Liver (tissue), 9 donors: ENCODE data around the gene SLC2A1. TPM values are rescaled to one million over a fixed set of nuclear protein-coding genes. Genes with fewer than 3 reads are reported as not detected.

ENCODE experiments used
- DNase-seq: peaks from one replicate; pipeline ENCODE4 v3.0.0-alpha.2; 2017; ENCODE audit warnings: low spot score
- H3K27ac ChIP-seq, 2 donors: one replicate each; pipeline ENCODE4 v1.7.0; 2013; ENCODE audit warnings: inconsistent platforms in 2 of 2, low read length in 2 of 2, control low read depth in 1 of 2, low read depth in 1 of 2, mild to moderate bottlenecking in 1 of 2
- H3K27me3 ChIP-seq, 4 donors: one replicate each; pipeline versions ENCODE4 v1.6.1 to v1.7.0; 2013; ENCODE audit warnings: low read length in 3 of 4, inconsistent platforms in 1 of 4, mild to moderate bottlenecking in 1 of 4, moderate library complexity in 1 of 4; ENCODE audit not compliant: control insufficient read depth in 4 of 4, insufficient read depth in 4 of 4
- H3K36me3 ChIP-seq, 4 donors: one replicate each; pipeline versions ENCODE4 v1.6.1 to v1.7.0; 2013; ENCODE audit warnings: low read length in 3 of 4, mild to moderate bottlenecking in 3 of 4, low read depth in 1 of 4, moderate library complexity in 1 of 4; ENCODE audit not compliant: control insufficient read depth in 4 of 4, insufficient read depth in 3 of 4
- H3K4me1 ChIP-seq, 4 donors: one replicate each; pipeline versions ENCODE4 v1.6.1 to v1.7.0; 2013; ENCODE audit warnings: low read length in 3 of 4, mild to moderate bottlenecking in 3 of 4, moderate library complexity in 1 of 4; ENCODE audit not compliant: control insufficient read depth in 4 of 4, insufficient read depth in 4 of 4
- H3K4me3 ChIP-seq, 3 donors: one replicate each; pipeline versions ENCODE4 v1.6.1 to v1.7.0; 2013; ENCODE audit warnings: low read length in 3 of 3, control low read depth in 1 of 3, low read depth in 1 of 3, mild to moderate bottlenecking in 1 of 3
- H3K9ac ChIP-seq, 2 donors: one replicate each; pipeline ENCODE4 v1.7.0; 2013; ENCODE audit warnings: low read length in 2 of 2, mild to moderate bottlenecking in 2 of 2, moderate library complexity in 2 of 2, control low read depth in 1 of 2, low read depth in 1 of 2
- H3K9me3 ChIP-seq, 4 donors: one replicate each; pipeline versions ENCODE4 v1.6.1 to v1.7.0; 2013; ENCODE audit warnings: low read length in 3 of 4; ENCODE audit not compliant: control insufficient read depth in 4 of 4
- EGR1 ChIP-seq, 2 donors: IDR thresholded peaks; 2 replicates each; pipeline ENCODE4 v1.6.1; 2016 to 2018; ENCODE audit warnings: antibody characterized with exemption in 2 of 2, low read depth in 2 of 2
- FOXA1 ChIP-seq: IDR thresholded peaks from 2 replicates; pipeline ENCODE4 v1.6.1; 2016; ENCODE audit warnings: antibody characterized with exemption
- FOXA2 ChIP-seq: IDR thresholded peaks from 2 replicates; pipeline ENCODE4 v1.6.1; 2016; ENCODE audit warnings: antibody characterized with exemption
- GABPA ChIP-seq, 2 donors: IDR thresholded peaks in 1 of 2; conservative IDR thresholded peaks in 1 of 2; 2 replicates each; pipeline ENCODE4 v1.6.1; 2016; ENCODE audit warnings: antibody characterized with exemption in 2 of 2, mild to moderate bottlenecking in 1 of 2, moderate library complexity in 1 of 2
- HNF4A ChIP-seq, 2 donors: conservative IDR thresholded peaks; 2 replicates each; pipeline ENCODE4 v1.6.1; 2016; ENCODE audit warnings: antibody characterized with exemption in 2 of 2, mild to moderate bottlenecking in 2 of 2
- HNF4G ChIP-seq: IDR thresholded peaks from 2 replicates; pipeline ENCODE4 v1.6.1; 2016; ENCODE audit warnings: antibody characterized with exemption
- JUND ChIP-seq, 2 donors: IDR thresholded peaks; 2 replicates each; pipeline ENCODE4 v1.6.1; 2016; ENCODE audit warnings: antibody characterized with exemption in 2 of 2
- NR2F2 ChIP-seq: IDR thresholded peaks from 2 replicates; pipeline ENCODE4 v1.6.1; 2016; ENCODE audit warnings: antibody characterized with exemption
- RAD21 ChIP-seq, 2 donors: IDR thresholded peaks; 2 replicates each; pipeline ENCODE4 v1.6.1; 2016; ENCODE audit warnings: antibody characterized with exemption in 2 of 2, mild to moderate bottlenecking in 2 of 2
- RXRA ChIP-seq, 2 donors: IDR thresholded peaks; 2 replicates each; pipeline ENCODE4 v1.6.1; 2017 to 2018; ENCODE audit warnings: antibody characterized with exemption in 2 of 2, mild to moderate bottlenecking in 1 of 2
- SP1 ChIP-seq: IDR thresholded peaks from 2 replicates; pipeline ENCODE4 v1.6.1; 2018; ENCODE audit warnings: antibody characterized with exemption, mild to moderate bottlenecking
- WGBS: extraction: QIAGEN DNeasy Blood & Tissue Kit; methylation state at CpG from one replicate; pipeline ENCODE4 v1.1.7; 2013; 5-methylcytosine and 5-hydroxymethylcytosine counted together
- polyA plus RNA-seq, 2 donors: library from polyadenylated mRNA; stranded (reverse) in 1 of 2; unstranded in 1 of 2; fragments of 200-250 nt in 1 of 2; fragments of >200 nt in 1 of 2; fragmentation: Nextera tagmentation in 1 of 2; extraction: Ambion mirVana in 1 of 2; gene quantifications; one replicate each; pipeline versions ENCODE4 v1.2.1 to v1.2.3, GENCODE V29; 2013 to 2015
- total RNA-seq, 2 donors: library from RNA; depleted of rRNA; stranded (reverse); fragments of >200 nt; gene quantifications; one replicate each; pipeline ENCODE4 v1.2.3, GENCODE V29; 2014
- TF ChIP-seq, protein P1 (sequence below): fragments of 150-350 bp; IDR thresholded peaks from 2 replicates; pipeline ENCODE4 v1.5.1; 2017; ENCODE audit warnings: improper control_type of control experiment, low read depth, low read length; ENCODE audit not compliant: missing input control
- TF ChIP-seq, protein P2 (sequence below): IDR thresholded peaks from 2 replicates; pipeline ENCODE4 v1.6.1; 2016; ENCODE audit warnings: antibody characterized with exemption, mild to moderate bottlenecking
- TF ChIP-seq, protein P3 (sequence below): IDR thresholded peaks from 2 replicates; pipeline ENCODE4 v1.6.1; 2016; ENCODE audit warnings: antibody characterized with exemption
- donor health status: healthy.
- donor health status: healthy.
- donor health status: healthy.
- donor health status: healthy.
- donor health status: healthy.

SLC2A1 gene
- total and polyA plus RNA-seq, 4 donors: 1.1 to 675 (median 3.0) TPM

DNA sequence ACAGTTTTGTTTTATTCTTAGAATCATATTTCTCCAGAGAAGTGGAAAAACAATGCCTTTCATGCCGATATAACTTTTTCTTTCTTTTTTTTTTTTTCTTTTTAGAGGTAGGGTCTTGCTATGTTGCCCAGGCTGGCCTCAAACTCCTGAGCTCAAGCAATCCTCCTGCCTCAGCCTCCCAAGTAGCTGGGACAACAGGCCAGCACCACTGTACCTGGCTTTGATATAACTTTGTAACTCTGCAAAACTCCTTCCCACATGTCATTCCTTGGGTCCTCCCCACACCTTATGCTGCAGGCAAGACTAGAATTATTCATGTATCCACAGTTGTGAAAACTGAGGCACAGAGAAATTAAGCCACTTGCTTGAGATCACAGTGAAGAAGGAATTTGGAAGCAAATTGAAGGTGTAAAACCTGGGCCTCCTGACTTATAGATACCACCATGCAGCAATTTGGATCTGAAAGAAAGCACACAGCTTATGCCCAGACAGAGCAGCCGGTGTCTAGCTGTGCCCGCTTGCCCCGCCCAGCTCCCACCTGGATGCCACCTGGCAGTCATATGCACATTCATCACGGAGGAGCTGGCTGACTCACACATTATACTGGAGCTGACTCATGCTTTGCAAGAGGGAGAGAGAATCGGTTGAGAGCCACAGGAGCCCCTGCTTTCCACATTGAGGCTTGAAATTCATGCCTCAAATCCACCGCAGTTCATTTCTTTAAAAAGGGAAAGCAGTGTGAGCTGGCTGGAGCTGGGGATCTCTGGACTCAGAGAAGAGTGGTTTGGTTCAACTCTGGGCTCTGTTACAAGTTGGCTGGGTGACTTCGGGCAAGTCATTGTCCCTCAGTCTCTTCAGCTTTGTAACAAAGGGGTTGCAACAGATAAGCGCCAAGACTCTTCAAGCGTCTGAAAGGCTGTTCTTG, 8.3 kb upstream of the SLC2A1 start:
- DNase-seq: peak; percentile 45
- Histone ChIP-seq H3K9me3 (no peaks in the 10 kb centered on the region), H3K27ac (no peak overlapping the region), H3K27me3 (no peaks in the 10 kb centered on the region), H3K36me3 (no peaks in the 10 kb centered on the region), H3K9ac (no peak overlapping the region), H3K4me1 (no peaks in the 10 kb centered on the region), H3K4me3 (no peak overlapping the region)
- TF ChIP-seq RAD21 (IDR thresholded peaks at IDR 0.05): no peak
- 80% methylated on average over 10 of the region's 10 CpGs for WGBS

DNA sequence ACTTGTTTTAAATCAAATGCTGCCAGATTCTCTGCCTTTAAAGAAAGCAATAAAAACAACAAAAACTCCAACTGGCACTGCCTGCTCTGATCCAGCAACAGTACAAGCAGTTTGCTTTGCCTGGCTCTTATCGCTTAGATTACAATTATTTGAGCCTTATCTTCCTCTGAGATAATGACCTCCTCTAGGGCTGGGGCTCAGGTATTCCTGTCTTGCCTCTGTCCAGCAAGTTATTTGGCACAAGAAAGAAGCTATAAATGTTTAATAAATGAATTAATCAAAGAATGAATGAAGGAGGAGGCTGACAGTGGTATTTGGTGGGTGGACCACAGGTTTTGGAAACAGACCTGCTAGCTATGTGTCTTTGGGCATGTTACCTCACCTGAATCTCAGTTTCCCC, 6.7 kb upstream of the SLC2A1 start:
- H3K27ac ChIP-seq: no peak overlapping the region
- H3K9ac ChIP-seq: no peak overlapping the region
- no peak overlapping the region for H3K4me3 ChIP-seq
- TF ChIP-seq NR2F2 (no peak), SP1 (no peak), HNF4A (conservative IDR thresholded peaks at IDR 0.05) (no peak), FOXA1 (no peak), EGR1 (IDR thresholded peaks at IDR 0.05; ENCODE audit: low read depth in 2 of 2) (no peak)
- TF ChIP-seq, protein P1, sequence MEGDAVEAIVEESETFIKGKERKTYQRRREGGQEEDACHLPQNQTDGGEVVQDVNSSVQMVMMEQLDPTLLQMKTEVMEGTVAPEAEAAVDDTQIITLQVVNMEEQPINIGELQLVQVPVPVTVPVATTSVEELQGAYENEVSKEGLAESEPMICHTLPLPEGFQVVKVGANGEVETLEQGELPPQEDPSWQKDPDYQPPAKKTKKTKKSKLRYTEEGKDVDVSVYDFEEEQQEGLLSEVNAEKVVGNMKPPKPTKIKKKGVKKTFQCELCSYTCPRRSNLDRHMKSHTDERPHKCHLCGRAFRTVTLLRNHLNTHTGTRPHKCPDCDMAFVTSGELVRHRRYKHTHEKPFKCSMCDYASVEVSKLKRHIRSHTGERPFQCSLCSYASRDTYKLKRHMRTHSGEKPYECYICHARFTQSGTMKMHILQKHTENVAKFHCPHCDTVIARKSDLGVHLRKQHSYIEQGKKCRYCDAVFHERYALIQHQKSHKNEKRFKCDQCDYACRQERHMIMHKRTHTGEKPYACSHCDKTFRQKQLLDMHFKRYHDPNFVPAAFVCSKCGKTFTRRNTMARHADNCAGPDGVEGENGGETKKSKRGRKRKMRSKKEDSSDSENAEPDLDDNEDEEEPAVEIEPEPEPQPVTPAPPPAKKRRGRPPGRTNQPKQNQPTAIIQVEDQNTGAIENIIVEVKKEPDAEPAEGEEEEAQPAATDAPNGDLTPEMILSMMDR: no peak
- TF ChIP-seq, protein P2, sequence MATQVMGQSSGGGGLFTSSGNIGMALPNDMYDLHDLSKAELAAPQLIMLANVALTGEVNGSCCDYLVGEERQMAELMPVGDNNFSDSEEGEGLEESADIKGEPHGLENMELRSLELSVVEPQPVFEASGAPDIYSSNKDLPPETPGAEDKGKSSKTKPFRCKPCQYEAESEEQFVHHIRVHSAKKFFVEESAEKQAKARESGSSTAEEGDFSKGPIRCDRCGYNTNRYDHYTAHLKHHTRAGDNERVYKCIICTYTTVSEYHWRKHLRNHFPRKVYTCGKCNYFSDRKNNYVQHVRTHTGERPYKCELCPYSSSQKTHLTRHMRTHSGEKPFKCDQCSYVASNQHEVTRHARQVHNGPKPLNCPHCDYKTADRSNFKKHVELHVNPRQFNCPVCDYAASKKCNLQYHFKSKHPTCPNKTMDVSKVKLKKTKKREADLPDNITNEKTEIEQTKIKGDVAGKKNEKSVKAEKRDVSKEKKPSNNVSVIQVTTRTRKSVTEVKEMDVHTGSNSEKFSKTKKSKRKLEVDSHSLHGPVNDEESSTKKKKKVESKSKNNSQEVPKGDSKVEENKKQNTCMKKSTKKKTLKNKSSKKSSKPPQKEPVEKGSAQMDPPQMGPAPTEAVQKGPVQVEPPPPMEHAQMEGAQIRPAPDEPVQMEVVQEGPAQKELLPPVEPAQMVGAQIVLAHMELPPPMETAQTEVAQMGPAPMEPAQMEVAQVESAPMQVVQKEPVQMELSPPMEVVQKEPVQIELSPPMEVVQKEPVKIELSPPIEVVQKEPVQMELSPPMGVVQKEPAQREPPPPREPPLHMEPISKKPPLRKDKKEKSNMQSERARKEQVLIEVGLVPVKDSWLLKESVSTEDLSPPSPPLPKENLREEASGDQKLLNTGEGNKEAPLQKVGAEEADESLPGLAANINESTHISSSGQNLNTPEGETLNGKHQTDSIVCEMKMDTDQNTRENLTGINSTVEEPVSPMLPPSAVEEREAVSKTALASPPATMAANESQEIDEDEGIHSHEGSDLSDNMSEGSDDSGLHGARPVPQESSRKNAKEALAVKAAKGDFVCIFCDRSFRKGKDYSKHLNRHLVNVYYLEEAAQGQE: no peak
- DNase-seq: no peak
- no peaks in the 10 kb centered on the region for H3K9me3 ChIP-seq
- no peaks in the 10 kb centered on the region for H3K36me3 ChIP-seq
- peaks cover 0 to 3% (median 0%) of the 10 kb centered on the region in 4 donors for H3K27me3 ChIP-seq
- WGBS: 76% methylated on average over 1 of the region's 1 CpG
- H3K4me1 ChIP-seq: no peaks in the 10 kb centered on the region

DNA sequence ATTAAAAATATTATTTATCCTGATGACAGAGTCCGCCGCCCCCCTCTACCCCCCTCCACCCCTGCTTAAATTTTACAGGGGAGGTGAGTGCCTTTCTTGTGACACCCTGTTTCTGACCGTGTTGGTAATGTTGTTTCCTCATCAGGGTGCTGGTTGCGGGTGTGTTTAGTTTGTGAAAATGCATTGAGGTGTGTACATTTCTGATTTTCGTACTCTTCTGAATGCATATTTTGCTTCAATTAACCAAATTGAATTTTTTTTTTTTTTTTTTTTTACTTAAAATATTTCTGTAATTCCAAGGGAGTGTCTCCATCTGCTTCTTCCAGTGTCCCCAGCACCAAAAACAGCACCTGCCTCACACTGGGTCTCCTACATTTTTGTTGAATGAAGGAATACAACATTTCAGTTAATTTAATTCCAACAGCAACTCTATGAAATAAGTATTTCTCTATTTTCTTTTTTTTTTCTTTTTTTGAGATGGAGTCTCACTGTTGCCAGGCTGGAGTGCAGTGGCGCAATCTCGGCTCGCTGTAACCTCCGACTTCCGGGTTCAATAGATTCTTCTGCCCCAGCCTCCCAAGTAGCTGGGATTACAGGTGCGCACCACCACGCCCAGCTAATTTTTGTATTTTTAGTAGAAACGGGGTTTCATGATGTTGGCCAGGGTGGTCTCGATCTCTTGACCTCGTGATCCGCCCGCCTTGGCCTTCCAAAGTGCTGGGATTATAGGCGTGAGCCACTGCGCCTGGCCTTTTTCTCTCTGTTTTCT, 5.6 kb upstream of the SLC2A1 start:
- Histone ChIP-seq H3K27me3 (peaks cover 0 to 3% (median 0%) of the 10 kb centered on the region in 4 donors), H3K27ac (no peak overlapping the region), H3K9ac (no peak overlapping the region), H3K9me3 (no peaks in the 10 kb centered on the region), H3K4me1 (peaks cover 0 to 5% (median 3%) of the 10 kb centered on the region in 4 donors), H3K36me3 (no peaks in the 10 kb centered on the region), H3K4me3 (no peak overlapping the region)
- DNase-seq: peak; percentile 53
- 88% methylated on average over 19 of the region's 19 CpGs for WGBS
- TF ChIP-seq GABPA (IDR thresholded peaks at IDR 0.05 in 1 of 2, conservative IDR thresholded peaks at IDR 0.05 in 1 of 2): no peak
- no peak for TF ChIP-seq FOXA2
- no peak for TF ChIP-seq HNF4G
- no peak for TF ChIP-seq HNF4A (conservative IDR thresholded peaks at IDR 0.05)
- TF ChIP-seq RXRA (IDR thresholded peaks at IDR 0.05): no peak
- TF ChIP-seq RAD21 (IDR thresholded peaks at IDR 0.05): no peak
- TF ChIP-seq SP1: no peak
- TF ChIP-seq, protein P3, sequence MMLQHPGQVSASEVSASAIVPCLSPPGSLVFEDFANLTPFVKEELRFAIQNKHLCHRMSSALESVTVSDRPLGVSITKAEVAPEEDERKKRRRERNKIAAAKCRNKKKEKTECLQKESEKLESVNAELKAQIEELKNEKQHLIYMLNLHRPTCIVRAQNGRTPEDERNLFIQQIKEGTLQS: no peak
- no peak for TF ChIP-seq JUND (IDR thresholded peaks at IDR 0.05)
- TF ChIP-seq, protein P2: no peak
